ENCODE data around the gene MGST2. TPM values are rescaled to one million over a fixed set of nuclear protein-coding genes. Genes with fewer than 3 reads are reported as not detected.

The MGST2 gene
- total RNA-seq, 1 experiment from 2014 or later: 27.5 TPM

- no peaks in the 10 kb centered on the region for H3K27me3 Mint-ChIP-seq (ENCODE audit: insufficient read depth, unreplicated experiment)
- no peaks in the 10 kb centered on the region for H3K9me3 Mint-ChIP-seq (ENCODE audit: unreplicated experiment)
- H3K36me3 Mint-ChIP-seq (ENCODE audit: insufficient read depth, unreplicated experiment): peaks cover 20% of the 10 kb centered on the region
- no peak for TF ChIP-seq CTCF (IDR thresholded peaks at IDR 0.05; ENCODE audit: unreplicated experiment)
- no peaks in the 10 kb centered on the region for H3K4me1 Mint-ChIP-seq (ENCODE audit: insufficient read depth, unreplicated experiment)
- intact Hi-C loops (cut with micrococcal nuclease): no loop called here
- no TSS peak for BruUV-seq (replicated peaks)
- DNase-seq (ENCODE audit: unreplicated experiment): peak; percentile 20
- H3K27ac Mint-ChIP-seq (ENCODE audit: low read depth, unreplicated experiment): no peak overlapping the region
- H3K4me3 Mint-ChIP-seq (ENCODE audit: unreplicated experiment): no peak overlapping the region
- CTCF ChIA-PET: interaction anchor here (0.6 kb wide), 1 partner anchor 59 kb away, joined by 5 read pairs; no protein-coding TSS in a partner anchor
- POLR2A ChIA-PET: interaction anchor here (1.2 kb wide), 1 partner anchor 45 kb away, joined by 5 read pairs; no protein-coding TSS in a partner anchor
Measured at GRCh38 chr4:139711461-139711860, 45.8 kb downstream of the MGST2 start.

GRCh38 chr4:139712882-139713281 lies 47.3 kb downstream of the MGST2 start:
- no TSS peak for BruUV-seq (replicated peaks)
- no peak for TF ChIP-seq CTCF (IDR thresholded peaks at IDR 0.05; ENCODE audit: unreplicated experiment)
- H3K4me1 Mint-ChIP-seq (ENCODE audit: insufficient read depth, unreplicated experiment): no peaks in the 10 kb centered on the region
- H3K4me3 Mint-ChIP-seq (ENCODE audit: unreplicated experiment): no peak overlapping the region
- CTCF ChIA-PET: interaction anchor here (1.0 kb wide), 1 partner anchor 58 kb away, joined by 4 read pairs; no protein-coding TSS in a partner anchor
- DNase-seq (ENCODE audit: unreplicated experiment): no peak
- no peaks in the 10 kb centered on the region for H3K9me3 Mint-ChIP-seq (ENCODE audit: unreplicated experiment)
- POLR2A ChIA-PET: no interaction called here
- H3K27me3 Mint-ChIP-seq (ENCODE audit: insufficient read depth, unreplicated experiment): no peaks in the 10 kb centered on the region
- H3K36me3 Mint-ChIP-seq (ENCODE audit: insufficient read depth, unreplicated experiment): peaks cover 26% of the 10 kb centered on the region
- intact Hi-C loops (cut with micrococcal nuclease): no loop called here
- no peak overlapping the region for H3K27ac Mint-ChIP-seq (ENCODE audit: low read depth, unreplicated experiment)

- ChIA-PET POLR2A (no interaction called here), CTCF (no interaction called here)
- peaks cover 22% of the 10 kb centered on the region for H3K36me3 Mint-ChIP-seq (ENCODE audit: insufficient read depth, unreplicated experiment)
- no peak for DNase-seq (ENCODE audit: unreplicated experiment)
- BruUV-seq (replicated peaks): no TSS peak
- H3K27ac Mint-ChIP-seq (ENCODE audit: low read depth, unreplicated experiment): no peak overlapping the region
- no peaks in the 10 kb centered on the region for H3K9me3 Mint-ChIP-seq (ENCODE audit: unreplicated experiment)
- H3K4me3 Mint-ChIP-seq (ENCODE audit: unreplicated experiment): no peak overlapping the region
- intact Hi-C loops (cut with micrococcal nuclease): no loop called here
- H3K27me3 Mint-ChIP-seq (ENCODE audit: insufficient read depth, unreplicated experiment): no peaks in the 10 kb centered on the region
- H3K4me1 Mint-ChIP-seq (ENCODE audit: insufficient read depth, unreplicated experiment): no peaks in the 10 kb centered on the region
- no peak for TF ChIP-seq CTCF (IDR thresholded peaks at IDR 0.05; ENCODE audit: unreplicated experiment)
Measured at GRCh38 chr4:139715746-139716391, 50.2 kb downstream of the MGST2 start.

- Mint-ChIP-seq H3K27me3 (ENCODE audit: insufficient read depth, unreplicated experiment) (no peaks in the 10 kb centered on the region), H3K27ac (ENCODE audit: low read depth, unreplicated experiment) (no peak overlapping the region), H3K4me1 (ENCODE audit: insufficient read depth, unreplicated experiment) (no peaks in the 10 kb centered on the region), H3K9me3 (ENCODE audit: unreplicated experiment) (no peaks in the 10 kb centered on the region), H3K4me3 (ENCODE audit: unreplicated experiment) (no peak overlapping the region), H3K36me3 (ENCODE audit: insufficient read depth, unreplicated experiment) (peaks cover 22% of the 10 kb centered on the region)
- intact Hi-C loops (cut with micrococcal nuclease): no loop called here
- ChIA-PET POLR2A (no interaction called here), CTCF (interaction anchor here (1.2 kb wide), 1 partner anchor 61 kb away, joined by 5 read pairs; no protein-coding TSS in a partner anchor)
- TF ChIP-seq CTCF (IDR thresholded peaks at IDR 0.05; ENCODE audit: unreplicated experiment): no peak
- no TSS peak for BruUV-seq (replicated peaks)
- DNase-seq (ENCODE audit: unreplicated experiment): no peak
Measured at GRCh38 chr4:139718358-139718757, 52.7 kb downstream of the MGST2 start.
